KMS-11 (cell line): Measurements from ENCODE around the gene TIFAB.

Experiments
- H2AFZ ChIP-seq: fragments of 200-600 bp; sonication (generic); 2 replicates; pipeline ENCODE4 v1.6.1; 2016; ENCODE audit warnings: antibody characterized with exemption, mixed run types, low read depth
- H3K27ac ChIP-seq: fragments of 200-600 bp; sonication (generic); 2 replicates; pipeline ENCODE4 v1.6.1; 2016; ENCODE audit warnings: mild to moderate bottlenecking, mixed run types
- H3K27me3 ChIP-seq: fragments of 200-600 bp; sonication (generic); 2 replicates; pipeline ENCODE4 v1.6.1; 2017; ENCODE audit warnings: mild to moderate bottlenecking, low read depth, mixed run types, moderate library complexity; ENCODE audit not compliant: insufficient read depth
- H3K36me3 ChIP-seq: fragments of 200-600 bp; sonication (generic); 2 replicates; pipeline ENCODE4 v1.6.1; 2017; ENCODE audit warnings: mild to moderate bottlenecking, mixed run types; ENCODE audit not compliant: insufficient read depth
- H3K4me1 ChIP-seq: fragments of 200-600 bp; sonication (generic); 2 replicates; pipeline ENCODE4 v1.6.1; 2016; ENCODE audit warnings: mild to moderate bottlenecking, low read depth, mixed run types; ENCODE audit not compliant: poor library complexity, severe bottlenecking
- H3K4me2 ChIP-seq: fragments of 200-600 bp; sonication (generic); 2 replicates; pipeline ENCODE4 v1.7.0; 2016; ENCODE audit warnings: mild to moderate bottlenecking, mixed run types
- H3K4me3 ChIP-seq: fragments of 200-600 bp; sonication (generic); IDR thresholded peaks from 2 replicates; pipeline ENCODE4 v1.6.1; 2017; ENCODE audit warnings: low read depth, low read length, mixed read lengths; ENCODE audit not compliant: insufficient read depth
- H3K79me2 ChIP-seq: fragments of 200-600 bp; sonication (generic); 2 replicates; pipeline ENCODE4 v1.6.1; 2016; ENCODE audit warnings: low read depth, mixed run types; ENCODE audit not compliant: insufficient read depth
- H3K9ac ChIP-seq: fragments of 200-600 bp; sonication (generic); 2 replicates; pipeline ENCODE4 v1.6.1; 2016; ENCODE audit warnings: mild to moderate bottlenecking, mixed run types
- H4K20me1 ChIP-seq: fragments of 200-600 bp; sonication (generic); 2 replicates; pipeline ENCODE4 v1.6.1; 2016; ENCODE audit warnings: mild to moderate bottlenecking, mixed run types; ENCODE audit not compliant: insufficient read depth
- TF ChIP-seq, protein P1 (sequence below): fragments of 200-600 bp; sonication (generic); conservative IDR thresholded peaks from 2 replicates; pipeline ENCODE4 v1.6.1; 2017; ENCODE audit warnings: low read depth, mild to moderate bottlenecking, antibody characterized with exemption, low read length, moderate library complexity, mixed read lengths

The TIFAB gene

DNA sequence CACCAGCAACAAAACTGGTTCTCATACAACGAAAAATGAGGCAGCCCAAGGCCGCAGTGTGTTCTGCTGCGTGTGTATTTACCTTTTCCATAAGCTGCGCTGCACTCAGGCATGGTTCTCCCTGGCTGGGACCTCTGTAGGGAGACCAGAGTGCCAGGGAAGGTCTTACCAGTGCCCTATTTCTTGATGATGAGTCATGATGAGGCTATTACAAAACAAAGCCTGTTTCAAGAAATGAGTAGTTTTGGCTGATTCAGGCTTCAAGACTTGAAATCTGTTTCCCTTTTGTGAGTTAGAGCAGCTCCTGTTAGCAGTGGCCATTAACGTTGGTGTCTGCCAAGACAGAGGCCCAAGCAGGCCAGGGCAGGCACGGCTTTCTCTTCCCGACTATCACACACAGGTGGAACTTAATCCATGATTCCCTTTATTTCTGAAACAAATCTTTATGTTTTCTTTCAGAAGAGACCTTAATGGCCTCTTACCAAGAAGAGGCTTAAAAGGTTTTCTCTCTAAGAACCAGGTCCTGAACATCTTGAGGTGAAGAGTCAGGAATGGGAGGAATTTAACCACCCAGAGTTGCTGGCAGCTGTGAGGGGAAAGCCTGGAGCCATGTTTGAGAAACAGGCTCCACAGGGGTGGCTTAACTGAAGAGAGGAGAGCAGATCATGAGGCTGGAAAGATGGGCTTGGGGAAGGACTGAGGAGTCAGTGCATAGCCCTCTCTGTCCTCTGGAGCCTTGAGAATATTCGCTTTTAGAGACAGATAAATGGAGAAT is 41.4 kb upstream of the TIFAB start:
- Histone ChIP-seq H3K9ac (no peak overlapping the region), H4K20me1 (no peaks in the 10 kb centered on the region), H3K4me2 (no peak overlapping the region), H3K27me3 (no peaks in the 10 kb centered on the region), H3K79me2 (no peaks in the 10 kb centered on the region), H3K4me3 (no peak overlapping the region), H3K36me3 (no peaks in the 10 kb centered on the region), H3K27ac (no peak overlapping the region), H2AFZ (no peak overlapping the region), H3K4me1 (no peaks in the 10 kb centered on the region)
- TF ChIP-seq, protein P1, sequence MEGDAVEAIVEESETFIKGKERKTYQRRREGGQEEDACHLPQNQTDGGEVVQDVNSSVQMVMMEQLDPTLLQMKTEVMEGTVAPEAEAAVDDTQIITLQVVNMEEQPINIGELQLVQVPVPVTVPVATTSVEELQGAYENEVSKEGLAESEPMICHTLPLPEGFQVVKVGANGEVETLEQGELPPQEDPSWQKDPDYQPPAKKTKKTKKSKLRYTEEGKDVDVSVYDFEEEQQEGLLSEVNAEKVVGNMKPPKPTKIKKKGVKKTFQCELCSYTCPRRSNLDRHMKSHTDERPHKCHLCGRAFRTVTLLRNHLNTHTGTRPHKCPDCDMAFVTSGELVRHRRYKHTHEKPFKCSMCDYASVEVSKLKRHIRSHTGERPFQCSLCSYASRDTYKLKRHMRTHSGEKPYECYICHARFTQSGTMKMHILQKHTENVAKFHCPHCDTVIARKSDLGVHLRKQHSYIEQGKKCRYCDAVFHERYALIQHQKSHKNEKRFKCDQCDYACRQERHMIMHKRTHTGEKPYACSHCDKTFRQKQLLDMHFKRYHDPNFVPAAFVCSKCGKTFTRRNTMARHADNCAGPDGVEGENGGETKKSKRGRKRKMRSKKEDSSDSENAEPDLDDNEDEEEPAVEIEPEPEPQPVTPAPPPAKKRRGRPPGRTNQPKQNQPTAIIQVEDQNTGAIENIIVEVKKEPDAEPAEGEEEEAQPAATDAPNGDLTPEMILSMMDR: no peak

DNA sequence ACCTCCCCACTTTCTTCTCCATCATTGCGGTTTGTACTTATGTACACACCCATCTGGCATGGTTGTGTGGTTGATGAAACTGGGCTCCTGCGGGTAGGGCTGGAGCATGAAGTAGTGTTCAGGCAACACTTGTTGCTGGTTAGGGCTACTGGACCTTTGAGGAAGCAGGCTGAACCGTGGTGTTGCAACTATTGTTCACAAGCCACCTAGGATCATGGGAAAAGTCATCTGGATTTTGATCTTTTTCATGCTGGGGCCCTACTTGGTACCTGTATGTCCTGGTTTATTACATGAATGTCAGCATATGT is 40.1 kb upstream of the TIFAB start:
- TF ChIP-seq, protein P1: no peak
- Histone ChIP-seq H3K4me3 (no peak overlapping the region), H3K27me3 (no peaks in the 10 kb centered on the region)

DNA sequence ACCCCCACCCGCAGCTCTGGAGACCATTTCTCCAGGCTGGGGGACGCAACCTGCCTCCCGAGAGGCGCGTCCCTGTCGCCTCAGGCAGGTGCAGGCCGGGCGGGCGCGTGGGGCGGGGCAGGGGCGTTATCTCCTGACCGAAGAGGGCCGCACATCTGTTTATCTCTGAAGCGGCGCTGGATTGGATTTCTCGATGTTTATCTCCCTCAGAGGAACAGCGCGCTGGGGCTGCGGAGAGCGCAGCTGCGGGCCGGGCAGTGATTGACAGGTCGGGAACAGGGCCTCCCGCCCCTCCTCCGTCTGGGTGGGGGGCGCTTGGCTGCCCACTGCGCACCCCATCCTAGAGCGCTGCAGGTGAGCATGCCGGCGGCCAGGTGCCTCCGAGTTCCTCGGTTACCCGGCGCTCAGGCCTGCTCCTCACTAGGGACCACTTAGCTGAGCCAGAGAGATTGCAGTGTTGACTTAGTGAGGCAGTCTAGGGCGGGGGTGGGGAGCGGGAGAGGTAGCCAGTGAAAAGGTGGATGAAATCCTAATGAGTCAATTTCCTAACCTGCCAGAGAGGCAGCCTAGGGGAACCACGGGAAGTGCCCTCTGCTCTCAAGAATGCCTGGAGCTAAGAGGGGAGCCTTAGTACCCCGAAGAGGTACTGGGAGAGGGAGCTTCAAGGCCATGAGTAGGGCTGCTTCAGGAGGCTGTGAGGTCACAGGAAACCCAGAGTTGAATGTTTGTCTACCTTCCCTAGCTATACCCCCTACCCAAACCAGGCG is 39.6 kb upstream of the TIFAB start:
- TF ChIP-seq, protein P1: no peak
- Histone ChIP-seq H3K27me3 (no peaks in the 10 kb centered on the region), H3K79me2 (no peaks in the 10 kb centered on the region), H3K9ac (no peak overlapping the region), H2AFZ (no peak overlapping the region), H3K4me1 (no peaks in the 10 kb centered on the region), H3K36me3 (no peaks in the 10 kb centered on the region), H3K27ac (no peak overlapping the region), H3K4me3 (no peak overlapping the region), H4K20me1 (no peaks in the 10 kb centered on the region), H3K4me2 (no peak overlapping the region)

More for the DNA sequence above, 40.1 kb upstream of the TIFAB start:
- no peak overlapping the region for H3K9ac ChIP-seq
- H4K20me1 ChIP-seq: no peaks in the 10 kb centered on the region
- no peak overlapping the region for H2AFZ ChIP-seq
- no peak overlapping the region for H3K27ac ChIP-seq
- no peak overlapping the region for H3K4me2 ChIP-seq
- no peaks in the 10 kb centered on the region for H3K4me1 ChIP-seq
- H3K79me2 ChIP-seq: no peaks in the 10 kb centered on the region
- H3K36me3 ChIP-seq: no peaks in the 10 kb centered on the region

DNA sequence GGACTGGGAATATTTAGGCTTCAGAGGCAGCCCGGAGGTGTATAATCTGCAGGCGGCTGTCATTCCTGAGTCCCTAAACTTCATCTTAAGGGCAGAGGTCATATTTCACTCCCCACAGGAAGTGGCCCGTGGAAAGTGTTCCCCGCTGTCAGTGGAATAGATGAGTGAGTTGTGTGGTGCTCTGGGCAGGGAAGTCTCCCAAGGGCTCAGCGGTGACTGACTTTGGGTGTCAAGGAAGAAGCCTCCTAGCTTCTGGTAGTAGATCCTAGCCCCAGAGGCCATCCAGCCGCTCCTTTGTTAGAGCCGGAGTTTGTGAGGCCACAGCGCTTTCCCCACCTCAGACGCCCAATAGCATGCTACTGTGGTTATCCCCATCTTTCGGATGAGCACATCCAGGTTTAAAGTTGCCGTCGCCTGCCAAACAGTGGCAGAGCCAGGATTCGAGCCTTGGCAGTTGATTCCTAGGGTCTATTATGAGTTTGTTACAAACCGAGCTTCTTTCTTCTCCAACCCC is 38.9 kb upstream of the TIFAB start:
- no peaks in the 10 kb centered on the region for H3K4me1 ChIP-seq
- H3K9ac ChIP-seq: no peak overlapping the region
- H3K27ac ChIP-seq: no peak overlapping the region
- H3K4me2 ChIP-seq: no peak overlapping the region
- H3K79me2 ChIP-seq: no peaks in the 10 kb centered on the region
- no peak overlapping the region for H2AFZ ChIP-seq
- H3K27me3 ChIP-seq: no peaks in the 10 kb centered on the region
- TF ChIP-seq, protein P1: no peak
- H4K20me1 ChIP-seq: no peaks in the 10 kb centered on the region
- no peaks in the 10 kb centered on the region for H3K36me3 ChIP-seq
- H3K4me3 ChIP-seq: no peak overlapping the region
